Gastroesophageal sphincter (tissue), 3 donors: Measurements from ENCODE around the gene MALT1.

Experiments used
- EP300 ChIP-seq: sonication (generic); formaldehyde crosslinking; IDR thresholded peaks from one replicate; pipeline ENCODE4 v1.6.1; 2017; ENCODE audit warnings: antibody characterized with exemption, mild to moderate bottlenecking
- POLR2A ChIP-seq, 2 donors: fragments of 450-650 bp; IDR thresholded peaks; one replicate each; pipeline ENCODE4 v1.6.1; 2017; ENCODE audit warnings: antibody characterized with exemption in 2 of 2, mild to moderate bottlenecking in 2 of 2, moderate library complexity in 1 of 2
- POLR2AphosphoS5 ChIP-seq: sonication (generic); formaldehyde crosslinking; IDR thresholded peaks from one replicate; pipeline ENCODE4 v1.6.1; 2017; ENCODE audit warnings: antibody characterized with exemption
- TF ChIP-seq, protein P1 (sequence below), 4 experiments: fragments of 200-600 bp in 2 of 4; fragments of 450-650 bp in 2 of 4; sonication (generic) in 1 of 4; IDR thresholded peaks; one replicate each; pipeline ENCODE4 v1.5.1; 2017 to 2019; ENCODE audit warnings: antibody characterized with exemption in 4 of 4, mild to moderate bottlenecking in 2 of 4, moderate library complexity in 2 of 4

DNA sequence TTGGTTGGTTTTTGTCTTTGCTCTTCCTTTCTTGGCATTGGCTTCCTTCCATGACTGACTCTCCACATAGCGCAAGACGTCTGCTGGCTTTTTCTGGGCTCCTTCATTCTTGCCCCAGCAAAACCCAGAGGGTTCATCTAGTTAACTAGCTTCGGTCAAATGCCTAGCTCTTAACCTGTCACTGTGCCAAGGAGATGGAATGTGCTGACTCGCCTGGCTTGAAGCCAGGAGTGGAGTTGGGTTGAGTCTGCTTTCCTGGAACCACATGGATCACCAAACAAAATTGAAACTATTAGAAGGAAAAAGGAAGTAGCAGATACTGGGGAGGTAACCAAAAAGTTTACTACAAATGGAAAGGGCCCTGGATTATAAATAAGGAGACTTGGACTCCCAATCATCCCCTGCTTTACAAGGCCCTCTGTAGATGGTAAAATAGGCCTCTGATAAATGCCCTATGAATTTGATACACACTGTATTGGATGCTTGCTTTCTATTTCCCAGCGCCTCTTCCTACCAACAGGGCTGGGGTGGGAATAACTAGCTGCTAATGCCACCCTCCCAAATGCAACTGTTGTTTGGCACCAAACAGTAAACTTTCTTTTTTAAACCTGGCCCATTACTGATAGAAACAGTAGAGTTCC, 11.3 kb downstream of the MALT1 start:
- TF ChIP-seq, protein P1, sequence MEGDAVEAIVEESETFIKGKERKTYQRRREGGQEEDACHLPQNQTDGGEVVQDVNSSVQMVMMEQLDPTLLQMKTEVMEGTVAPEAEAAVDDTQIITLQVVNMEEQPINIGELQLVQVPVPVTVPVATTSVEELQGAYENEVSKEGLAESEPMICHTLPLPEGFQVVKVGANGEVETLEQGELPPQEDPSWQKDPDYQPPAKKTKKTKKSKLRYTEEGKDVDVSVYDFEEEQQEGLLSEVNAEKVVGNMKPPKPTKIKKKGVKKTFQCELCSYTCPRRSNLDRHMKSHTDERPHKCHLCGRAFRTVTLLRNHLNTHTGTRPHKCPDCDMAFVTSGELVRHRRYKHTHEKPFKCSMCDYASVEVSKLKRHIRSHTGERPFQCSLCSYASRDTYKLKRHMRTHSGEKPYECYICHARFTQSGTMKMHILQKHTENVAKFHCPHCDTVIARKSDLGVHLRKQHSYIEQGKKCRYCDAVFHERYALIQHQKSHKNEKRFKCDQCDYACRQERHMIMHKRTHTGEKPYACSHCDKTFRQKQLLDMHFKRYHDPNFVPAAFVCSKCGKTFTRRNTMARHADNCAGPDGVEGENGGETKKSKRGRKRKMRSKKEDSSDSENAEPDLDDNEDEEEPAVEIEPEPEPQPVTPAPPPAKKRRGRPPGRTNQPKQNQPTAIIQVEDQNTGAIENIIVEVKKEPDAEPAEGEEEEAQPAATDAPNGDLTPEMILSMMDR (IDR thresholded peaks at IDR 0.05), result no peak
- TF ChIP-seq POLR2A (IDR thresholded peaks at IDR 0.05) (no peak), POLR2AphosphoS5 (peak; percentile 38), EP300 (no peak)
